A549 treated with GW870086 at 1 μM for 4 hours (cell line): ENCODE measurements around the gene PDZRN3. TPM values are rescaled to one million over a fixed set of nuclear protein-coding genes. Genes with fewer than 3 reads are reported as not detected.

ENCODE experiments used
- total RNA-seq: library from RNA; stranded (reverse); fragments of 200-300 nt; extraction: Qiagen RNA extraction; gene quantifications from 5 replicates; pipeline ENCODE4 v1.2.3, GENCODE V29; 2022; ENCODE audit warnings: low read depth

PDZRN3 gene
- total RNA-seq = not detected in 5 replicates

DNA sequence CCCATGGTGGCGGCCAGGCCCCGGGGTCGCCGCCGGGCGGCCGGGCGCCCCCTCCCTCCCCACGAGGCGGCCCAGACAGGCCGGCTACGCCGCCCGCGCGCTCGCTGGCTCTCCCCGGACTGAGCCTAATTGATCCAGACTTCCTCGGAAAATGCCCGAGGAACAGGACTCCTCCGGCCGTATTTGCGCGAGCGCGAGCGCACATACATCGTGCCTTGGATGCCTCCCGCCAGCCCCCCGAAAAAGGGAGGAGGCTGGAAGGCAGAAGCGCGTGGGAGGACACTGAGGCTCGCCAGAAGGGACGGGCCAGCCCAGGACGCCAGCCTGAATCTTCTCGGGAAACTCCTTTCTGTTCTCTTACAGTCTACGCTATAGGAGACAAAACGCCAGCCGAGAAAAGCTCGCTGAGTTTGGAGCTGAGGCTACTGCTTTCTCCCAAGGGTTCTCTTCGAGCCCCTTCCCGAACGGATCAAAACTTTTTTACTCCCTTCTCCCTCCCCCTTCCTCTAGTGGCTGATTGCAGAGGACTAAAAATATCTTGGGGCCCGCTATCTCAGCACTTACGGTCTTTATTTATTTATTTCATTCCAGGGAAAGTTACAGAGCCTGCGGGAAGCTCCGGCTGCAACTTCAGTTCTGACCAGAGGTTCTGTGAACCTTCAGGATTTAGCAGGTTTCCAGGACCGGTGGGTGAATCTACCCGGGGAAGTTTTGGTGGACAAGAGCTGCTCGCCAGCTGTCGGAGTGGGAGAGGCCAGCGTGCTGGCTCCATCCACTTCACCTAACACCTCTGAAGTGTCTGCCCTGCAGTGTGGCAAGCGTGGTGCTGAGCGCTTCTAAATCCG is at the start of gene PDZRN3:
TSS of gene PDZRN3 (minus strand) at position 121 of the 845 bp plus-strand sequence.

